Measurements from ENCODE around the gene PRR5.

PRR5 gene

GRCh38 chr22:44724416-44724815 lies 22.4 kb downstream of the PRR5 start:
- TF ChIP-seq CTCF (IDR thresholded peaks at IDR 0.05; ENCODE audit: low read depth, low read length, missing control alignments), result no peak
- DNase-seq (ENCODE audit: low read depth), result no peak
- H3K4me3 ChIP-seq (ENCODE audit: low read depth, low read length), result no peak overlapping the region

- no peak for TF ChIP-seq CTCF (IDR thresholded peaks at IDR 0.05; ENCODE audit: low read depth, low read length, missing control alignments)
- no peak for DNase-seq (ENCODE audit: low read depth)
- H3K4me3 ChIP-seq (ENCODE audit: low read depth, low read length), result no peak overlapping the region
Measured at GRCh38 chr22:44724859-44725258, 22.9 kb downstream of the PRR5 start.

GRCh38 chr22:44726439-44726838 lies 24.4 kb downstream of the PRR5 start:
- TF ChIP-seq CTCF (IDR thresholded peaks at IDR 0.05; ENCODE audit: low read depth, low read length, missing control alignments), result no peak
- no peak overlapping the region for H3K4me3 ChIP-seq (ENCODE audit: low read depth, low read length)
- DNase-seq (ENCODE audit: low read depth), result no peak

DNA sequence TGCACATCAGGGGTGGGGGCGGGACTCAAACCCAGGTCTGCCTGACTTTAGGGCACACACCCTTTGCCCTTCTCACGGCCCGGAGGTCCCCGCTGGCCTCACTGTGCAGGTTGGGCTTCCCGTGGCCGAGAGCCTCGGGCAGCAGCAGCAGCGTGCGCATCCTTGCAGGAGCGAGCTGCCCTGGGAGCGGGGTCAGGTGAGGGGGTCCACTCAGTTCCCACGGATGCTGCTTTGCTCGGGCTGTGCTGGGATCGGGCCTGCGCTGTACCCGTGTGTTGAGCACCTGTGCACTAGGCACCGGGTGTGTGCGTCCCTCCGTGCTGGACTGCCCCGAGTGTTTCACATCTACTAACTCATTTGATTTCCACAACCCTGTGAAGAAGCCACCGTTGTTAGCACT lies 25.1 kb downstream of the PRR5 start:
- no peak for TF ChIP-seq CTCF (IDR thresholded peaks at IDR 0.05; ENCODE audit: low read depth, low read length, missing control alignments)
- DNase-seq (ENCODE audit: low read depth), result no peak
- no peak overlapping the region for H3K4me3 ChIP-seq (ENCODE audit: low read depth, low read length)

GRCh38 chr22:44727709-44728108 lies 25.7 kb downstream of the PRR5 start:
- DNase-seq (ENCODE audit: low read depth), result no peak
- no peak overlapping the region for H3K4me3 ChIP-seq (ENCODE audit: low read depth, low read length)
- TF ChIP-seq CTCF (IDR thresholded peaks at IDR 0.05; ENCODE audit: low read depth, low read length, missing control alignments), result no peak

DNA sequence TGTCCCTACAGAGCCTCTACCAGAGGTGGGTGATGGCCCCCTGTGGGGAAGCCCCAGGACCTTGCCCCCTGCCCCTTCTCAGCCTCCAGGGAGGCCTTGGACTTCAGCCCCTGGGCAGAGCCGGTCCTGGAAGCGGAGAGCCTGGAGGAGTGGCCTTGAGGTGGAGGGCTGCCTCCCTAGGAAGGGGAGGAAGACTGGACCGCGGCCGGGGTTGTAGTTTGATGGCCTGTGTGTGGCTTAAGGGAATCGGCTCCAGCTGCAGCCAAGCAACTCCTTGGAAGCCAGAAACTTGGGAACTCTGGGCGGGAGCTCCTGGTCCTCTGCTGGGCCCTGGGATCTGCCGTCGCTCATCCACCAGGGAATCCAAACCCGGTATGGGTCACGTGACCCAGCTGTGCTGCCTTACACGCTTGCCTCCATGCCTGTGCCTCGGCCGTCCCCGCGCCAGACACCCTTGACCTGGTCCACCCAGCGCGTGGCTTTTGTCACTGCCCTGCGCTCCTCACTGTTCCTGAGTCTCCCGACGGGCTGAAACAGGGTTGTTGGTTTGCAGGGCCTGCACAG lies 26.8 kb downstream of the PRR5 start:
- TF ChIP-seq CTCF (IDR thresholded peaks at IDR 0.05; ENCODE audit: low read depth, low read length, missing control alignments), result no peak
- no peak for DNase-seq (ENCODE audit: low read depth)
- H3K4me3 ChIP-seq (ENCODE audit: low read depth, low read length), result no peak overlapping the region

GRCh38 chr22:44729391-44730021 lies 27.5 kb downstream of the PRR5 start:
- H3K4me3 ChIP-seq (ENCODE audit: low read depth, low read length), result no peak overlapping the region
- no peak for TF ChIP-seq CTCF (IDR thresholded peaks at IDR 0.05; ENCODE audit: low read depth, low read length, missing control alignments)
- no peak for DNase-seq (ENCODE audit: low read depth)
